Right lobe of liver (tissue), 4 donors: ENCODE results near the gene SERTAD3.

Experiments
- CTCF ChIP-seq, 4 donors: fragments of 200-600 bp in 3 of 4; fragments of 450-650 bp in 1 of 4; IDR thresholded peaks; one replicate each; pipeline versions ENCODE4 v1.5.1 to v1.8.0; 2016 to 2022; ENCODE audit warnings: antibody characterized with exemption in 4 of 4, mild to moderate bottlenecking in 2 of 4
- POLR2A ChIP-seq: fragments of 450-650 bp; IDR thresholded peaks from one replicate; pipeline ENCODE4 v1.6.1; 2017; ENCODE audit warnings: antibody characterized with exemption, mild to moderate bottlenecking
- donor health status: DM: no; HTN: no; CAD: no.
- donor health status: DM: no; HTN: no; CAD: no.
- donor health status: DM: no; HTN: yes; CAD: no.

DNA sequence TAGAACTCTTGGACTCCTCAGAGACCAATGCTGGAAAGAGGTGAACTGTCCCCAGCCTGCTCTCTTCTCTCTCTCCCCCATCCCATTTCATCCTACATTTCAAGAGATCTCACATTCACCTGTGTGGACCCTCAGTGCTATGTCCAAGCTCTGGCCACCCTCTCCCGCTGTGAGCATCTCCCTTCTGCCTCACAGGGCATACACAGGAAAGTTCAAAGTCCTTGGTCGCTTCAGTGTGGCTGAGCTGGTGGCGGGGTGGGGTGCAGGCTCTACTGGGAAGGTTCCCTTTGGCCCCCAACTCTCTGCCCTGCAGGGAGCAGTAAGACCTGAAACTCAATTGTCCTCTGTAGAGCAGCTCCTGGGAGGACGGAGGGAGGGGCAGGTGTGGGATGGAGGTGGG, 49.6 kb upstream of the SERTAD3 start:
- TF ChIP-seq CTCF (IDR thresholded peaks at IDR 0.05) (no peak), POLR2A (no peak)
